ENCODE results near the gene RAB31. TPM values are rescaled to one million over a fixed set of nuclear protein-coding genes. Genes with fewer than 3 reads are reported as not detected.

The RAB31 gene
- total RNA-seq, 2 donors from 2014 or later = 1.7 to 6.9 TPM

- no peak overlapping the region for H3K4me3 Mint-ChIP-seq
- H3K4me1 Mint-ChIP-seq (ENCODE audit: low read depth in 2 of 2) = peaks cover 0 to 5% of the 10 kb centered on the region in 2 donors
- DNase-seq (ENCODE audit: low spot score) (no peak), ATAC-seq (no peak)
- H3K27ac Mint-ChIP-seq = no peak overlapping the region
- H3K36me3 Mint-ChIP-seq = no peaks in the 10 kb centered on the region
- peaks cover 13 to 46% of the 10 kb centered on the region in 2 donors for H3K27me3 Mint-ChIP-seq
- H3K9me3 Mint-ChIP-seq = no peaks in the 10 kb centered on the region
Observed at GRCh38 chr18:9741793-9742523, 33.9 kb downstream of the RAB31 start.

- Mint-ChIP-seq H3K36me3 (no peaks in the 10 kb centered on the region), H3K4me3 (no peak overlapping the region), H3K9me3 (no peaks in the 10 kb centered on the region), H3K4me1 (ENCODE audit: low read depth in 2 of 2) (peaks cover 0 to 5% of the 10 kb centered on the region in 2 donors), H3K27me3 (peaks cover 17 to 52% of the 10 kb centered on the region in 2 donors), H3K27ac (peak overlapping the region in 1 of 2 donors; percentile 53)
- ATAC-seq = no peak
- DNase-seq (ENCODE audit: low spot score) = no peak
Observed at GRCh38 chr18:9742524-9743131, 34.5 kb downstream of the RAB31 start.

GRCh38 chr18:9743200-9744016, 35.3 kb downstream of the RAB31 start:
- Mint-ChIP-seq H3K27me3 (peaks cover 18 to 52% of the 10 kb centered on the region in 2 donors), H3K4me3 (no peak overlapping the region), H3K4me1 (ENCODE audit: low read depth in 2 of 2) (peaks cover 0 to 5% of the 10 kb centered on the region in 2 donors), H3K27ac (peak overlapping the region in 1 of 2 donors; percentile 53), H3K9me3 (no peaks in the 10 kb centered on the region), H3K36me3 (no peaks in the 10 kb centered on the region)
- peak; percentile 81 to 89 for ATAC-seq
- DNase-seq (ENCODE audit: low spot score) = peak; percentile 73

GRCh38 chr18:9746958-9747357, 38.9 kb downstream of the RAB31 start:
- no peaks in the 10 kb centered on the region for H3K9me3 Mint-ChIP-seq

GRCh38 chr18:9749611-9750010, 41.5 kb downstream of the RAB31 start:
- DNase-seq (ENCODE audit: low spot score) (no peak), ATAC-seq (no peak)
- Mint-ChIP-seq H3K4me3 (no peak overlapping the region), H3K36me3 (no peaks in the 10 kb centered on the region), H3K27ac (no peak overlapping the region), H3K4me1 (ENCODE audit: low read depth in 2 of 2) (no peaks in the 10 kb centered on the region), H3K27me3 (peaks cover 14 to 30% of the 10 kb centered on the region in 2 donors), H3K9me3 (no peaks in the 10 kb centered on the region)

More at GRCh38 chr18:9746958-9747357, 38.9 kb downstream of the RAB31 start:
- Mint-ChIP-seq H3K4me1 (ENCODE audit: low read depth in 2 of 2) (peaks cover 0 to 5% of the 10 kb centered on the region in 2 donors), H3K4me3 (no peak overlapping the region), H3K36me3 (no peaks in the 10 kb centered on the region), H3K27ac (no peak overlapping the region), H3K27me3 (peaks cover 18 to 52% of the 10 kb centered on the region in 2 donors)
- no peak for ATAC-seq
- no peak for DNase-seq (ENCODE audit: low spot score)

- no peaks in the 10 kb centered on the region for H3K9me3 Mint-ChIP-seq
- no peak overlapping the region for H3K4me3 Mint-ChIP-seq
- H3K27me3 Mint-ChIP-seq = peaks cover 11 to 25% of the 10 kb centered on the region in 2 donors
- no peak overlapping the region for H3K27ac Mint-ChIP-seq
- no peaks in the 10 kb centered on the region for H3K4me1 Mint-ChIP-seq (ENCODE audit: low read depth in 2 of 2)
- no peaks in the 10 kb centered on the region for H3K36me3 Mint-ChIP-seq
- no peak for DNase-seq (ENCODE audit: low spot score)
- ATAC-seq = no peak
Observed at GRCh38 chr18:9750112-9750511, 42.0 kb downstream of the RAB31 start.

GRCh38 chr18:9750606-9751304, 42.7 kb downstream of the RAB31 start:
- H3K27me3 Mint-ChIP-seq = peaks cover 9 to 23% of the 10 kb centered on the region in 2 donors
- no peak overlapping the region for H3K4me3 Mint-ChIP-seq
- H3K4me1 Mint-ChIP-seq (ENCODE audit: low read depth in 2 of 2) = no peaks in the 10 kb centered on the region
- no peak for DNase-seq (ENCODE audit: low spot score)
- H3K9me3 Mint-ChIP-seq = no peaks in the 10 kb centered on the region
- H3K36me3 Mint-ChIP-seq = no peaks in the 10 kb centered on the region
- H3K27ac Mint-ChIP-seq = no peak overlapping the region
- ATAC-seq = no peak

- Mint-ChIP-seq H3K4me3 (no peak overlapping the region), H3K27ac (no peak overlapping the region), H3K36me3 (no peaks in the 10 kb centered on the region), H3K27me3 (peaks cover 9 to 17% of the 10 kb centered on the region in 2 donors), H3K9me3 (no peaks in the 10 kb centered on the region), H3K4me1 (ENCODE audit: low read depth in 2 of 2) (no peaks in the 10 kb centered on the region)
- DNase-seq (ENCODE audit: low spot score) (no peak), ATAC-seq (no peak)
Observed at GRCh38 chr18:9751371-9752031, 43.4 kb downstream of the RAB31 start.

GRCh38 chr18:9753846-9754245, 45.7 kb downstream of the RAB31 start:
- ATAC-seq (no peak), DNase-seq (ENCODE audit: low spot score) (no peak)
- H3K36me3 Mint-ChIP-seq = no peaks in the 10 kb centered on the region
- H3K27ac Mint-ChIP-seq = no peak overlapping the region
- peaks cover 5 to 15% of the 10 kb centered on the region in 2 donors for H3K27me3 Mint-ChIP-seq
- peaks cover 8 to 10% of the 10 kb centered on the region in 2 donors for H3K4me1 Mint-ChIP-seq (ENCODE audit: low read depth in 2 of 2)
- no peak overlapping the region for H3K4me3 Mint-ChIP-seq
- H3K9me3 Mint-ChIP-seq = no peaks in the 10 kb centered on the region

GRCh38 chr18:9755110-9755509, 47.0 kb downstream of the RAB31 start:
- Mint-ChIP-seq H3K4me1 (ENCODE audit: low read depth in 2 of 2) (peaks cover 10 to 12% of the 10 kb centered on the region in 2 donors), H3K27ac (no peak overlapping the region), H3K27me3 (peaks cover 0 to 11% of the 10 kb centered on the region in 2 donors), H3K9me3 (no peaks in the 10 kb centered on the region), H3K36me3 (no peaks in the 10 kb centered on the region), H3K4me3 (no peak overlapping the region)
- ATAC-seq (no peak), DNase-seq (ENCODE audit: low spot score) (no peak)

GRCh38 chr18:9755615-9756014, 47.5 kb downstream of the RAB31 start:
- peaks cover 0 to 11% of the 10 kb centered on the region in 2 donors for H3K27me3 Mint-ChIP-seq
- H3K4me1 Mint-ChIP-seq (ENCODE audit: low read depth in 2 of 2) = peaks cover 10 to 12% of the 10 kb centered on the region in 2 donors
- no peak overlapping the region for H3K4me3 Mint-ChIP-seq
- ATAC-seq = no peak
- no peaks in the 10 kb centered on the region for H3K9me3 Mint-ChIP-seq
- no peak for DNase-seq (ENCODE audit: low spot score)
- no peak overlapping the region for H3K27ac Mint-ChIP-seq
- H3K36me3 Mint-ChIP-seq = no peaks in the 10 kb centered on the region

GRCh38 chr18:9756271-9756932, 48.3 kb downstream of the RAB31 start:
- no peak overlapping the region for H3K27ac Mint-ChIP-seq

More at GRCh38 chr18:9756271-9756932, 48.3 kb downstream of the RAB31 start:
- no peaks in the 10 kb centered on the region for H3K9me3 Mint-ChIP-seq
- H3K36me3 Mint-ChIP-seq = no peaks in the 10 kb centered on the region
- ATAC-seq = no peak
- no peak for DNase-seq (ENCODE audit: low spot score)
- H3K27me3 Mint-ChIP-seq = peaks cover 0 to 11% of the 10 kb centered on the region in 2 donors
- H3K4me1 Mint-ChIP-seq (ENCODE audit: low read depth in 2 of 2) = peaks cover 10 to 12% of the 10 kb centered on the region in 2 donors
- no peak overlapping the region for H3K4me3 Mint-ChIP-seq

Data from natural killer cell treated with Interleukin-12 subunit alpha and Interleukin-12 subunit beta and Interleukin-15 and Interleukin-18, amount 100 ng/mL, for 72 hours (primary cell).